IPS DF 6.9 (cell line): ENCODE measurements around the gene OSBPL2.

Source experiments
- DNase-seq: peaks from one replicate; pipeline ENCODE4 v3.0.0-alpha.2; 2013; ENCODE audit warnings: low read depth, low spot score
- H3K27ac ChIP-seq: one replicate; pipeline ENCODE4 v1.5.1; 2013; ENCODE audit warnings: low read length, control low read depth
- H3K27me3 ChIP-seq: 2 replicates; pipeline ENCODE4 v1.6.1; 2013; ENCODE audit warnings: mild to moderate bottlenecking, low read length; ENCODE audit not compliant: control insufficient read depth, insufficient read depth
- H3K36me3 ChIP-seq: 2 replicates; pipeline ENCODE4 v1.6.1; 2013; ENCODE audit warnings: low read length; ENCODE audit not compliant: control insufficient read depth, insufficient read depth
- H3K4me1 ChIP-seq: 2 replicates; pipeline ENCODE4 v1.6.1; 2013; ENCODE audit warnings: low read length; ENCODE audit not compliant: control insufficient read depth, insufficient read depth
- H3K4me3 ChIP-seq: 2 replicates; pipeline ENCODE4 v1.5.1; 2013; ENCODE audit warnings: mild to moderate bottlenecking, low read length
- H3K9me3 ChIP-seq: 2 replicates; pipeline ENCODE4 v1.6.1; 2013; ENCODE audit warnings: low read length, inconsistent platforms; ENCODE audit not compliant: control insufficient read depth, insufficient read depth
- WGBS: extraction: QIAGEN DNeasy Blood & Tissue Kit; methylation state at CpG from one replicate; pipeline ENCODE4 v1.1.7; 2013; ENCODE audit warnings: mixed read lengths, missing lambda C conversion rate; ENCODE audit not compliant: insufficient read length, insufficient coverage; 5-methylcytosine and 5-hydroxymethylcytosine counted together

OSBPL2 gene

GRCh38 chr20:62269871-62270270 is 31.6 kb downstream of the OSBPL2 start:
- H3K9me3 ChIP-seq: no peaks in the 10 kb centered on the region
- no peaks in the 10 kb centered on the region for H3K4me1 ChIP-seq
- no CpG with 5 or more reads among the region's 17 CpGs for WGBS
- H3K27me3 ChIP-seq: no peaks in the 10 kb centered on the region
- no peak for DNase-seq
- H3K4me3 ChIP-seq: no peak overlapping the region
- peaks cover 16% of the 10 kb centered on the region for H3K36me3 ChIP-seq
- H3K27ac ChIP-seq: no peak overlapping the region

- Histone ChIP-seq H3K4me1 (no peaks in the 10 kb centered on the region), H3K36me3 (peaks cover 17% of the 10 kb centered on the region), H3K27me3 (no peaks in the 10 kb centered on the region), H3K4me3 (no peak overlapping the region), H3K27ac (no peak overlapping the region), H3K9me3 (no peaks in the 10 kb centered on the region)
- WGBS: no CpG with 5 or more reads among the region's 10 CpGs
- DNase-seq: no peak
Observed at GRCh38 chr20:62272200-62272599, 33.9 kb downstream of the OSBPL2 start.

- Histone ChIP-seq H3K27ac (no peak overlapping the region), H3K4me3 (no peak overlapping the region), H3K27me3 (no peaks in the 10 kb centered on the region), H3K36me3 (peaks cover 18% of the 10 kb centered on the region), H3K9me3 (no peaks in the 10 kb centered on the region), H3K4me1 (no peaks in the 10 kb centered on the region)
- DNase-seq: no peak
- WGBS: no CpG with 5 or more reads among the region's 18 CpGs
Observed at GRCh38 chr20:62273416-62273815, 35.1 kb downstream of the OSBPL2 start.

- no peak for DNase-seq
- Histone ChIP-seq H3K9me3 (no peaks in the 10 kb centered on the region), H3K4me3 (no peak overlapping the region), H3K36me3 (peaks cover 22% of the 10 kb centered on the region), H3K27ac (no peak overlapping the region), H3K4me1 (no peaks in the 10 kb centered on the region), H3K27me3 (no peaks in the 10 kb centered on the region)
- WGBS: no CpG with 5 or more reads among the region's 13 CpGs
Observed at GRCh38 chr20:62274332-62274950, 36.1 kb downstream of the OSBPL2 start.

- peaks cover 25% of the 10 kb centered on the region for H3K36me3 ChIP-seq
Observed at GRCh38 chr20:62275219-62275618, 36.9 kb downstream of the OSBPL2 start.

GRCh38 chr20:62276439-62276838 is 38.1 kb downstream of the OSBPL2 start:
- no peaks in the 10 kb centered on the region for H3K9me3 ChIP-seq
- H3K27me3 ChIP-seq: no peaks in the 10 kb centered on the region
- WGBS: no CpG with 5 or more reads among the region's 6 CpGs
- DNase-seq: no peak
- no peak overlapping the region for H3K4me3 ChIP-seq
- H3K36me3 ChIP-seq: peaks cover 35% of the 10 kb centered on the region
- H3K27ac ChIP-seq: no peak overlapping the region
- no peaks in the 10 kb centered on the region for H3K4me1 ChIP-seq

More at GRCh38 chr20:62275219-62275618, 36.9 kb downstream of the OSBPL2 start:
- DNase-seq: no peak
- Histone ChIP-seq H3K9me3 (no peaks in the 10 kb centered on the region), H3K27me3 (no peaks in the 10 kb centered on the region), H3K27ac (no peak overlapping the region), H3K4me3 (no peak overlapping the region), H3K4me1 (no peaks in the 10 kb centered on the region)
- no CpG with 5 or more reads among the region's 10 CpGs for WGBS

- no peaks in the 10 kb centered on the region for H3K27me3 ChIP-seq
- H3K4me1 ChIP-seq: no peaks in the 10 kb centered on the region
- no peaks in the 10 kb centered on the region for H3K9me3 ChIP-seq
- no CpG with 5 or more reads among the region's 13 CpGs for WGBS
- no peak for DNase-seq
- peaks cover 30% of the 10 kb centered on the region for H3K36me3 ChIP-seq
- H3K4me3 ChIP-seq: no peak overlapping the region
- H3K27ac ChIP-seq: no peak overlapping the region
Observed at GRCh38 chr20:62277253-62277652, 38.9 kb downstream of the OSBPL2 start.

GRCh38 chr20:62280303-62280702 is 42.0 kb downstream of the OSBPL2 start:
- no peaks in the 10 kb centered on the region for H3K4me1 ChIP-seq
- H3K27ac ChIP-seq: no peak overlapping the region
- WGBS: no CpG with 5 or more reads among the region's 4 CpGs
- H3K36me3 ChIP-seq: peaks cover 20% of the 10 kb centered on the region
- H3K27me3 ChIP-seq: no peaks in the 10 kb centered on the region
- DNase-seq: no peak
- H3K4me3 ChIP-seq: no peak overlapping the region
- H3K9me3 ChIP-seq: no peaks in the 10 kb centered on the region

GRCh38 chr20:62281161-62281933 is 43.0 kb downstream of the OSBPL2 start:
- Histone ChIP-seq H3K27me3 (no peaks in the 10 kb centered on the region), H3K4me1 (no peaks in the 10 kb centered on the region), H3K36me3 (peaks cover 24% of the 10 kb centered on the region), H3K4me3 (no peak overlapping the region), H3K27ac (no peak overlapping the region), H3K9me3 (no peaks in the 10 kb centered on the region)
- no CpG with 5 or more reads among the region's 31 CpGs for WGBS
- DNase-seq: no peak

- H3K27ac ChIP-seq: no peak overlapping the region
- no peak overlapping the region for H3K4me3 ChIP-seq
- no CpG with 5 or more reads among the region's 7 CpGs for WGBS
- H3K27me3 ChIP-seq: no peaks in the 10 kb centered on the region
- DNase-seq: no peak
- H3K4me1 ChIP-seq: no peaks in the 10 kb centered on the region
- no peaks in the 10 kb centered on the region for H3K9me3 ChIP-seq
- peaks cover 28% of the 10 kb centered on the region for H3K36me3 ChIP-seq
Observed at GRCh38 chr20:62282103-62282502, 43.8 kb downstream of the OSBPL2 start.
